SK-N-SH (cell line): Measurements from ENCODE around the gene SLC35F4. TPM values are rescaled to one million over a fixed set of nuclear protein-coding genes. Genes with fewer than 3 reads are reported as not detected.

ENCODE experiments used
- CTCF ChIA-PET: fragments of 300-600, 350-600 bp; formaldehyde crosslinking; extraction: SDS; loops from one replicate; lab custom pipeline; 2021; lab: Yijun Ruan, JAX
- POLR2A ChIA-PET: fragments of 350-600 bp; sonication (Branson Sonifier 250); formaldehyde crosslinking; extraction: SDS; loops from one replicate; lab custom pipeline; 2020; ENCODE audit warnings: antibody characterized with exemption, inconsistent platforms; lab: Yijun Ruan, JAX
- DNase-seq: peaks from one replicate; pipeline ENCODE4 v3.0.0; 2012
- H2AFZ ChIP-seq: fragments of 200-600 bp; sonication (generic); 2 replicates; pipeline ENCODE4 v1.8.1; 2016; ENCODE audit warnings: antibody characterized with exemption, mild to moderate bottlenecking, low read depth
- H3F3A ChIP-seq: fragments of 200-600 bp; sonication (generic); replicated peaks from 2 replicates; pipeline ENCODE3; 2016; ENCODE audit warnings: antibody characterized with exemption, mild to moderate bottlenecking; ENCODE audit not compliant: insufficient read depth
- H3K27ac ChIP-seq, 2 experiments: fragments of 200-500 bp in 1 of 2; fragments of 200-600 bp in 1 of 2; sonication (Bioruptor generic) in 1 of 2; sonication (generic), shearing (Covaris generic) in 1 of 2; 2 replicates each; pipeline versions ENCODE4 v1.5.1 to v1.6.1; 2014 to 2016; ENCODE audit warnings: low read depth in 2 of 2, inconsistent platforms in 1 of 2, low read length in 1 of 2, mild to moderate bottlenecking in 1 of 2, mixed read lengths in 1 of 2
- H3K27me3 ChIP-seq: fragments of 200-600 bp; sonication (generic), shearing (Covaris generic); 2 replicates; pipeline ENCODE4 v1.6.1; 2016; ENCODE audit warnings: mixed run types; ENCODE audit not compliant: insufficient read depth
- H3K36me3 ChIP-seq, 2 experiments: fragments of 200-500 bp in 1 of 2; fragments of 200-600 bp in 1 of 2; sonication (Bioruptor generic) in 1 of 2; sonication (generic) in 1 of 2; replicated peaks in 1 of 2; 2 replicates each; pipeline versions ENCODE3 to v1.5.1; 2014 to 2016; ENCODE audit warnings: low read length in 1 of 2, mild to moderate bottlenecking in 1 of 2; ENCODE audit not compliant: insufficient read depth in 2 of 2, control insufficient read depth in 1 of 2
- H3K4me1 ChIP-seq, 2 experiments: fragments of 200-500 bp in 1 of 2; fragments of 200-600 bp in 1 of 2; sonication (Bioruptor generic) in 1 of 2; sonication (generic), shearing (Covaris generic) in 1 of 2; 2 replicates each; pipeline versions ENCODE4 v1.5.1 to v1.6.1; 2014 to 2016; ENCODE audit warnings: low read depth in 1 of 2, low read length in 1 of 2, mixed run types in 1 of 2; ENCODE audit not compliant: insufficient read depth in 2 of 2, control insufficient read depth in 1 of 2
- H3K4me2 ChIP-seq: fragments of 200-600 bp; sonication (generic), shearing (Covaris generic); 2 replicates; pipeline ENCODE4 v1.6.1; 2017; ENCODE audit warnings: mixed run types
- H3K4me3 ChIP-seq, 2 experiments: fragments of 200-500 bp in 1 of 2; fragments of 200-600 bp in 1 of 2; sonication (Bioruptor generic) in 1 of 2; sonication (generic), shearing (Covaris generic) in 1 of 2; 2 replicates each; pipeline versions ENCODE4 v1.5.1 to v1.8.1; 2014 to 2016; ENCODE audit warnings: low read depth in 2 of 2, inconsistent platforms in 1 of 2, low read length in 1 of 2, mild to moderate bottlenecking in 1 of 2, mixed read lengths in 1 of 2, moderate library complexity in 1 of 2
- H3K79me2 ChIP-seq: fragments of 200-600 bp; sonication (generic); 2 replicates; pipeline ENCODE4 v1.8.1; 2017; ENCODE audit warnings: mild to moderate bottlenecking; ENCODE audit not compliant: insufficient read depth
- H3K9ac ChIP-seq: fragments of 200-600 bp; sonication (generic); 2 replicates; pipeline ENCODE4 v1.6.1; 2017; ENCODE audit warnings: mixed run types
- H3K9me2 ChIP-seq: fragments of 200-600 bp; sonication (generic); 2 replicates; pipeline ENCODE4 v1.6.1; 2017; ENCODE audit warnings: mixed run types
- H3K9me3 ChIP-seq: fragments of 200-600 bp; sonication (generic); 2 replicates; pipeline ENCODE4 v1.6.1; 2017; ENCODE audit warnings: mixed run types, mild to moderate bottlenecking, moderate library complexity
- H4K20me1 ChIP-seq: fragments of 200-600 bp; sonication (generic); 2 replicates; pipeline ENCODE4 v1.6.1; 2017; ENCODE audit warnings: mild to moderate bottlenecking, mixed run types; ENCODE audit not compliant: insufficient read depth
- CTCF ChIP-seq: fragments of 200-600 bp; sonication (generic); IDR thresholded peaks from 2 replicates; pipeline ENCODE4 v1.6.1; 2017; ENCODE audit warnings: antibody characterized with exemption, mild to moderate bottlenecking, moderate library complexity
- ELF1 ChIP-seq: IDR thresholded peaks from 2 replicates; pipeline ENCODE4 v1.4.0; 2012
- EZH2phosphoT487 ChIP-seq: fragments of 200-600 bp; sonication (generic); IDR thresholded peaks from 2 replicates; pipeline ENCODE4 v1.6.1; 2017; ENCODE audit warnings: low read depth, mixed run types, mild to moderate bottlenecking, antibody characterized with exemption, moderate library complexity, borderline replicate concordance
- FOSL2 ChIP-seq: IDR thresholded peaks from 2 replicates; pipeline ENCODE4 v1.4.0; 2012; ENCODE audit warnings: low read depth, mild to moderate bottlenecking, moderate library complexity, borderline replicate concordance
- FOXJ3 ChIP-seq: sonication (generic); formaldehyde crosslinking; IDR thresholded peaks from 2 replicates; pipeline ENCODE4 v1.5.1; 2020; ENCODE audit warnings: mild to moderate bottlenecking, missing genetic modification reagents
- GATA2 ChIP-seq: sonication (generic); formaldehyde crosslinking; IDR thresholded peaks from 2 replicates; pipeline ENCODE4 v1.5.0; 2020; ENCODE audit warnings: mild to moderate bottlenecking, missing genetic modification reagents
- MEF2A ChIP-seq: IDR thresholded peaks from 2 replicates; pipeline ENCODE4 v1.4.0; 2012; ENCODE audit warnings: low read depth, borderline replicate concordance
- MXI1 ChIP-seq: IDR thresholded peaks from 2 replicates; pipeline ENCODE4 v1.6.1; 2012; ENCODE audit warnings: mild to moderate bottlenecking, low read depth, low read length, improper control_type of control experiment
- NFIC ChIP-seq: IDR thresholded peaks from 2 replicates; pipeline ENCODE4 v1.4.0; 2012; ENCODE audit warnings: borderline replicate concordance
- NRF1 ChIP-seq: IDR thresholded peaks from 2 replicates; pipeline ENCODE4 v1.6.1; 2012; ENCODE audit warnings: low read depth, mild to moderate bottlenecking, low read length
- RAD21 ChIP-seq: IDR thresholded peaks from 2 replicates; pipeline ENCODE4 v1.6.1; 2012; ENCODE audit warnings: mild to moderate bottlenecking, low read length
- RCOR1 ChIP-seq: fragments of 150-350 bp; IDR thresholded peaks from 2 replicates; pipeline ENCODE4 v1.6.1; 2017; ENCODE audit warnings: antibody characterized with exemption, low read length
- SIN3A ChIP-seq: IDR thresholded peaks from 2 replicates; pipeline ENCODE4 v1.6.1; 2012; ENCODE audit warnings: low read depth, mild to moderate bottlenecking, low read length, moderate library complexity, borderline replicate concordance
- SMC3 ChIP-seq: IDR thresholded peaks from 2 replicates; pipeline ENCODE4 v1.6.1; 2012; ENCODE audit warnings: low read depth, low read length, improper control_type of control experiment
- TCF12 ChIP-seq: IDR thresholded peaks from 2 replicates; pipeline ENCODE4 v1.4.0; 2012
- TEAD4 ChIP-seq: IDR thresholded peaks from 2 replicates; pipeline ENCODE4 v1.4.0; 2012; ENCODE audit warnings: mild to moderate bottlenecking, borderline replicate concordance; ENCODE audit not compliant: insufficient read depth
- YY1 ChIP-seq: IDR thresholded peaks from 2 replicates; pipeline ENCODE4 v1.4.0; 2012; ENCODE audit warnings: low read depth, mild to moderate bottlenecking
- ZBTB33 ChIP-seq: IDR thresholded peaks from 2 replicates; pipeline ENCODE4 v1.4.0; 2012; ENCODE audit warnings: low read depth, borderline replicate concordance
- WGBS: methylation state at CpG from one replicate; pipeline ENCODE4 v1.1.6; 2017; ENCODE audit warnings: low lambda C conversion rate; 5-methylcytosine and 5-hydroxymethylcytosine counted together
- polyA plus RNA-seq, 3 experiments: library from polyadenylated mRNA; depleted of rRNA; stranded (reverse); fragments of >200 nt; gene quantifications; 2 replicates each; pipeline ENCODE4 v1.2.3, GENCODE V29; 2012

Gene SLC35F4
- polyA plus RNA-seq, 1 of the 3 experiments (the other 2 are of a cell fraction) = not detected

- Histone ChIP-seq H3K27ac (no peak overlapping the region), H3K4me2 (no peak overlapping the region), H3K9ac (no peak overlapping the region), H3F3A (no peaks in the 10 kb centered on the region), H3K36me3 (no peaks in the 10 kb centered on the region), H4K20me1 (no peaks in the 10 kb centered on the region), H3K9me3 (no peaks in the 10 kb centered on the region), H3K27me3 (no peaks in the 10 kb centered on the region), H3K4me3 (no peak overlapping the region; a peak in 1 of 4 replicates), H3K79me2 (no peaks in the 10 kb centered on the region), H2AFZ (no peak overlapping the region), H3K9me2 (no peaks in the 10 kb centered on the region), H3K4me1 (no peaks in the 10 kb centered on the region)
- DNase-seq = peak; percentile 10
- TF ChIP-seq CTCF (peak; percentile 76), NRF1 (no peak), TCF12 (no peak), SMC3 (peak; percentile 54), RAD21 (peak; percentile 67), TEAD4 (no peak), RCOR1 (no peak), FOSL2 (no peak)
- CTCF ChIA-PET = interaction anchor here (0.6 to 3.4 kb wide), 11 partner anchors 10 to 475 kb away, joined by 3 to 25 read pairs (median 3); no protein-coding TSS in a partner anchor
- POLR2A ChIA-PET = no interaction called here
These were observed 173.2 kb downstream of the SLC35F4 start for GRCh38 chr14:57692671-57693070.

GRCh38 chr14:57687416-57687815 lies 178.5 kb downstream of the SLC35F4 start:
- H3K9me3 ChIP-seq = no peaks in the 10 kb centered on the region
- H3K79me2 ChIP-seq = no peaks in the 10 kb centered on the region
- no peak overlapping the region for H3K9ac ChIP-seq
- DNase-seq = no peak
- no peaks in the 10 kb centered on the region for H3K9me2 ChIP-seq
- WGBS = 0% methylated on average over 1 of the region's 1 CpG
- H4K20me1 ChIP-seq = no peaks in the 10 kb centered on the region
- no peak overlapping the region for H3K27ac ChIP-seq
- CTCF ChIA-PET = no interaction called here
- H3K4me1 ChIP-seq = no peaks in the 10 kb centered on the region
- H3K4me3 ChIP-seq = no peak overlapping the region
- H2AFZ ChIP-seq = no peak overlapping the region
- TF ChIP-seq FOXJ3 (CRISPR knock-in tag) (no peak), MXI1 (no peak)
- no peak overlapping the region for H3K4me2 ChIP-seq
- H3K27me3 ChIP-seq = no peaks in the 10 kb centered on the region
- POLR2A ChIA-PET = no interaction called here
- no peaks in the 10 kb centered on the region for H3K36me3 ChIP-seq
- no peaks in the 10 kb centered on the region for H3F3A ChIP-seq

GRCh38 chr14:57686304-57686703 lies 179.6 kb downstream of the SLC35F4 start:
- H3K4me3 ChIP-seq = no peak overlapping the region
- CTCF ChIA-PET = no interaction called here
- TF ChIP-seq YY1 (no peak), ZBTB33 (no peak), GATA2 (CRISPR knock-in tag) (no peak), CTCF (no peak), TCF12 (no peak), EZH2phosphoT487 (no peak), FOXJ3 (CRISPR knock-in tag) (no peak), SIN3A (no peak), NFIC (no peak), MEF2A (no peak), ELF1 (no peak)

More at GRCh38 chr14:57686304-57686703, 179.6 kb downstream of the SLC35F4 start:
- Histone ChIP-seq H3K79me2 (no peaks in the 10 kb centered on the region), H3F3A (no peaks in the 10 kb centered on the region), H2AFZ (no peak overlapping the region), H3K27me3 (no peaks in the 10 kb centered on the region), H3K9ac (no peak overlapping the region), H3K27ac (no peak overlapping the region), H3K36me3 (no peaks in the 10 kb centered on the region), H4K20me1 (no peaks in the 10 kb centered on the region), H3K4me2 (no peak overlapping the region), H3K4me1 (no peaks in the 10 kb centered on the region), H3K9me2 (no peaks in the 10 kb centered on the region), H3K9me3 (no peaks in the 10 kb centered on the region)
- POLR2A ChIA-PET = no interaction called here
- DNase-seq = no peak
- WGBS = 2% methylated on average over 4 of the region's 4 CpGs
